BE2C (cell line): ENCODE data around the gene PRXL2A.

Experiments
- DNase-seq: peaks from one replicate; pipeline ENCODE4 v3.0.0-alpha.2; 2020
- H3K27me3 ChIP-seq: fragments of 250-450 bp; sonication (Bioruptor Pico); 2 replicates; pipeline ENCODE4 v1.5.1; 2020; ENCODE audit warnings: mild to moderate bottlenecking
- H3K36me3 ChIP-seq: fragments of 250-450 bp; sonication (Bioruptor Pico); 2 replicates; pipeline ENCODE4 v1.5.1; 2020; ENCODE audit warnings: mild to moderate bottlenecking
- H3K4me1 ChIP-seq: fragments of 250-450 bp; sonication (Bioruptor Pico); 2 replicates; pipeline ENCODE4 v1.5.1; 2020
- H3K4me3 ChIP-seq: 2 replicates; pipeline ENCODE4 v1.5.1; 2011; ENCODE audit warnings: low read depth, low read length
- H3K9me3 ChIP-seq: fragments of 250-450 bp; sonication (Bioruptor Pico); 2 replicates; pipeline ENCODE4 v1.5.1; 2020
- CTCF ChIP-seq: IDR thresholded peaks from 2 replicates; pipeline ENCODE4 v1.5.1; 2012; ENCODE audit warnings: mild to moderate bottlenecking, low read depth, low read length

The PRXL2A gene

DNA sequence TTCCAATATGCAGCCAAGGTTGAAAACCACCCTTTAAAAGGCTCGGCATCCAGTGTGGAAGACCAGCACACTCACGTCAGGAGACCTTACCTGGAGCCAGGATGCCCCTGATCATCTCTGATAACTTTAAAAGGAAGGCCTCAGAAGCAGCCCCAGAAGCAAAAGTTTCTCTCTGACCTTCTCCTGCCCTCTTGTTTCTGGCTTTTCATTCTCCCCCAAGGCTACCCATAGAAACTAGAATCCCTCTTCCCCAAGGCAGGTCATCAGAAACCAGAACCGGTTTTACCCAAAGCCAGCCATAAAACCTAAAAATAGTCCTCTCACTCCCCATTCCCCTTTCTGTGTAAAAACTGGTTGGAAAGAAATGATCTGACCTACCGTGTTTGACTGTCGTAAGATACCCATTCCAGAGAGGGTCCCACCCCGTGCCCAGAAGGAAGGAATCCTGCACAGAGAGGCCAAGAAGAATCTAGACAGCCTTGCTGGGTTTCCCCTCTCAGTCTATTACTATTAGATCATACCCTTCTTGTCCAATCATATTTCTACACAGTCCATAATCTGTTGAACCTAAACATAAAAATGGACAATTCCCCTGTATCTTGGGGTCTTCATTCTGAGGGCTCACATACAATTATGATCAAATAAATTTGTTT is 28.2 kb downstream of the PRXL2A start:
- Histone ChIP-seq H3K27me3 (no peaks in the 10 kb centered on the region), H3K4me1 (no peaks in the 10 kb centered on the region), H3K4me3 (no peak overlapping the region), H3K9me3 (no peaks in the 10 kb centered on the region), H3K36me3 (no peaks in the 10 kb centered on the region; the same call in 1 of the 2 replicates)
- no peak for DNase-seq
- TF ChIP-seq CTCF: no peak

DNA sequence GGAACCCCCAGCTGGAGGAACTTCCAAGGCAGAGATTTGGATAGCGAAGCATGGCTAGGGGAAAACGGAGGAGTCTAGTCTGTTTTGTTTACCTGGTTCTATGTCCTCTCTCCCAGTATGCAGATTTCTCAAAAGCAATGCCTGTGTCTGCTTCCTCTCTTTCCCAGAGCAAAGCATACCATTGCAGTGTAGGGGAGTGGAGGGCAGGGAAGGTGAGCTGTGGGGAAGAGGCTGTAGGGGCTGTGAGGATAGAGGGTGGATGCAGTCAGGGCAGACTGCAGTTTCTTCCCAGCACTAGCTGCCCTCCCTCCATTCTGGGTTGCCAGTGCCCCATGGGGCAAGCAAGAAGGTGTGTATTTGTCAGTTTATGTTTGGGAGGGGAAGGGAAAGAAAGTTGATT is 28.9 kb downstream of the PRXL2A start:
- no peak for DNase-seq

GRCh38 chr10:80441831-80442230 is 33.5 kb downstream of the PRXL2A start:
- DNase-seq: no peak
- no peak for TF ChIP-seq CTCF
- no peak overlapping the region for H3K4me3 ChIP-seq

More for the DNA sequence above, 28.9 kb downstream of the PRXL2A start:
- TF ChIP-seq CTCF: no peak
- Histone ChIP-seq H3K27me3 (no peaks in the 10 kb centered on the region), H3K4me3 (no peak overlapping the region), H3K4me1 (no peaks in the 10 kb centered on the region), H3K36me3 (no peaks in the 10 kb centered on the region; the same call in 1 of the 2 replicates), H3K9me3 (no peaks in the 10 kb centered on the region)

GRCh38 chr10:80442879-80443278 is 34.5 kb downstream of the PRXL2A start:
- no peaks in the 10 kb centered on the region for H3K27me3 ChIP-seq
- H3K4me1 ChIP-seq: peaks cover 12% of the 10 kb centered on the region
- DNase-seq: peak; percentile 46
- H3K4me3 ChIP-seq: no peak overlapping the region
- H3K9me3 ChIP-seq: no peaks in the 10 kb centered on the region
- TF ChIP-seq CTCF: no peak
- H3K36me3 ChIP-seq: no peaks in the 10 kb centered on the region

More at GRCh38 chr10:80441831-80442230, 33.5 kb downstream of the PRXL2A start:
- Histone ChIP-seq H3K9me3 (no peaks in the 10 kb centered on the region), H3K4me1 (peaks cover 12% of the 10 kb centered on the region), H3K36me3 (no peaks in the 10 kb centered on the region), H3K27me3 (no peaks in the 10 kb centered on the region)

DNA sequence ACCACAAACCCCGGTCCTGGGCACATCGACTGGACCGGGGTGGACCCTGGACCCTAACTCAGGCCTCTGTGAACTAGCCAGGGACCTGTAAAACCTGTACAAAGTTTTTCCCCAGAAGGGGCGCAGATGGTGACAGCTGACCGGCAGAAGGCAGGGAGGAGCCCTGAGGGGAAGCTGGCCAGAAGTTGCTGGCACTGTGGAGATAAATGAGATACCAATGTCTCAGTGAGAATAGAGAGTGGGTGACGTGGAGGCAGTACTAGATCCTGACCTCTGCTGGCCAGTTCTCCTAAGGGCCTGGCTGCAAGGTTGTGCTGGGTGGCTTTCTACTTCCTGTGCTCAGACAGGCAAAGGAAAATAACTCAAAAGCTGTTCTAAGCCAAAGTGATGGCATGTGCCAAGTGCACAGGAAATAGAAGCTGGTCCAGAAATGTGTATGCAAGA is 35.2 kb downstream of the PRXL2A start:
- Histone ChIP-seq H3K4me3 (no peak overlapping the region), H3K9me3 (no peaks in the 10 kb centered on the region), H3K4me1 (peaks cover 12% of the 10 kb centered on the region), H3K27me3 (no peaks in the 10 kb centered on the region), H3K36me3 (no peaks in the 10 kb centered on the region)
- TF ChIP-seq CTCF: peak; percentile 59
- peak; percentile 58 for DNase-seq

DNA sequence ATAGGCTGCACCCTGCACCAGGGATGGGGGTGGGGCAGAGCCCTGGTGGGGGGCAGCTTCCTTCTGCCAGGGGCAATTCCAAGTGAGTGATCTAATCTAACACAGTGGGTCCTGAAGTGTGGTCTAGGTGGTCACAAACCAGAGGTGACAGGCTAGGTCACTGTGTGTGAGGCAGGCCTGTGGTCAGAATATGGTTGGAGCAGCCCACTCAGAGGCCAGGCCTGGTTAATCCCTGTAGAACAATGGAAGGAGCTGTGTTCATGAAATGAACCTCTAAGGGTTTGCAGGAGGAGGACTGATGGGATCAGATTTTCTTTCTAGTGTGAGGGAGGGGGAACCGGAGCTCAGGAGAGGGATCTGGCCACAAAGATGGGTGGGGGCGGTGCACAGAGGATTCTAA is 35.8 kb downstream of the PRXL2A start:
- TF ChIP-seq CTCF: no peak
- H3K27me3 ChIP-seq: no peaks in the 10 kb centered on the region
- H3K9me3 ChIP-seq: no peaks in the 10 kb centered on the region
- H3K36me3 ChIP-seq: no peaks in the 10 kb centered on the region
- no peak for DNase-seq
- H3K4me1 ChIP-seq: peaks cover 12% of the 10 kb centered on the region
- no peak overlapping the region for H3K4me3 ChIP-seq
